Fibroblast of the aortic adventitia (primary cell): ENCODE results near the gene RXRA. TPM values are rescaled to one million over a fixed set of nuclear protein-coding genes. Genes with fewer than 3 reads are reported as not detected.

ENCODE experiments used
- DNase-seq: peaks from one replicate; pipeline ENCODE4 v3.0.0-alpha.2; 2010; ENCODE audit warnings: low read depth
- H3K4me3 ChIP-seq: 2 replicates; pipeline ENCODE4 v1.5.1; 2011; ENCODE audit warnings: low read depth, mild to moderate bottlenecking, control low read depth, low read length, moderate library complexity
- total RNA-seq: library from RNA; depleted of rRNA; stranded (reverse); fragments of >200 nt; gene quantifications from 2 replicates; pipeline ENCODE4 v1.2.3, GENCODE V29; 2012; ENCODE audit warnings: low replicate concordance
- TF ChIP-seq, protein P1 (sequence below): IDR thresholded peaks from 2 replicates; pipeline ENCODE4 v1.5.1; 2011; ENCODE audit warnings: mild to moderate bottlenecking, low read length, control low read depth, inconsistent platforms; ENCODE audit not compliant: insufficient read depth

Gene RXRA
- total RNA-seq, 1 donor = 20.9 TPM

GRCh38 chr9:134373269-134373668 is 47.0 kb downstream of the RXRA start:
- no peak for DNase-seq
- no peak overlapping the region for H3K4me3 ChIP-seq
- TF ChIP-seq, protein P1, sequence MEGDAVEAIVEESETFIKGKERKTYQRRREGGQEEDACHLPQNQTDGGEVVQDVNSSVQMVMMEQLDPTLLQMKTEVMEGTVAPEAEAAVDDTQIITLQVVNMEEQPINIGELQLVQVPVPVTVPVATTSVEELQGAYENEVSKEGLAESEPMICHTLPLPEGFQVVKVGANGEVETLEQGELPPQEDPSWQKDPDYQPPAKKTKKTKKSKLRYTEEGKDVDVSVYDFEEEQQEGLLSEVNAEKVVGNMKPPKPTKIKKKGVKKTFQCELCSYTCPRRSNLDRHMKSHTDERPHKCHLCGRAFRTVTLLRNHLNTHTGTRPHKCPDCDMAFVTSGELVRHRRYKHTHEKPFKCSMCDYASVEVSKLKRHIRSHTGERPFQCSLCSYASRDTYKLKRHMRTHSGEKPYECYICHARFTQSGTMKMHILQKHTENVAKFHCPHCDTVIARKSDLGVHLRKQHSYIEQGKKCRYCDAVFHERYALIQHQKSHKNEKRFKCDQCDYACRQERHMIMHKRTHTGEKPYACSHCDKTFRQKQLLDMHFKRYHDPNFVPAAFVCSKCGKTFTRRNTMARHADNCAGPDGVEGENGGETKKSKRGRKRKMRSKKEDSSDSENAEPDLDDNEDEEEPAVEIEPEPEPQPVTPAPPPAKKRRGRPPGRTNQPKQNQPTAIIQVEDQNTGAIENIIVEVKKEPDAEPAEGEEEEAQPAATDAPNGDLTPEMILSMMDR = no peak

- no peak for DNase-seq
- no peak overlapping the region for H3K4me3 ChIP-seq
- TF ChIP-seq, protein P1 = no peak
These were observed 47.7 kb downstream of the RXRA start for GRCh38 chr9:134373953-134374300.

GRCh38 chr9:134374301-134375010 is 48.2 kb downstream of the RXRA start:
- no peak overlapping the region for H3K4me3 ChIP-seq
- TF ChIP-seq, protein P1 = no peak
- no peak for DNase-seq

- H3K4me3 ChIP-seq = no peak overlapping the region
- DNase-seq = peak; percentile 14
- TF ChIP-seq, protein P1 = no peak
These were observed 48.7 kb downstream of the RXRA start for GRCh38 chr9:134375011-134375390.

DNA sequence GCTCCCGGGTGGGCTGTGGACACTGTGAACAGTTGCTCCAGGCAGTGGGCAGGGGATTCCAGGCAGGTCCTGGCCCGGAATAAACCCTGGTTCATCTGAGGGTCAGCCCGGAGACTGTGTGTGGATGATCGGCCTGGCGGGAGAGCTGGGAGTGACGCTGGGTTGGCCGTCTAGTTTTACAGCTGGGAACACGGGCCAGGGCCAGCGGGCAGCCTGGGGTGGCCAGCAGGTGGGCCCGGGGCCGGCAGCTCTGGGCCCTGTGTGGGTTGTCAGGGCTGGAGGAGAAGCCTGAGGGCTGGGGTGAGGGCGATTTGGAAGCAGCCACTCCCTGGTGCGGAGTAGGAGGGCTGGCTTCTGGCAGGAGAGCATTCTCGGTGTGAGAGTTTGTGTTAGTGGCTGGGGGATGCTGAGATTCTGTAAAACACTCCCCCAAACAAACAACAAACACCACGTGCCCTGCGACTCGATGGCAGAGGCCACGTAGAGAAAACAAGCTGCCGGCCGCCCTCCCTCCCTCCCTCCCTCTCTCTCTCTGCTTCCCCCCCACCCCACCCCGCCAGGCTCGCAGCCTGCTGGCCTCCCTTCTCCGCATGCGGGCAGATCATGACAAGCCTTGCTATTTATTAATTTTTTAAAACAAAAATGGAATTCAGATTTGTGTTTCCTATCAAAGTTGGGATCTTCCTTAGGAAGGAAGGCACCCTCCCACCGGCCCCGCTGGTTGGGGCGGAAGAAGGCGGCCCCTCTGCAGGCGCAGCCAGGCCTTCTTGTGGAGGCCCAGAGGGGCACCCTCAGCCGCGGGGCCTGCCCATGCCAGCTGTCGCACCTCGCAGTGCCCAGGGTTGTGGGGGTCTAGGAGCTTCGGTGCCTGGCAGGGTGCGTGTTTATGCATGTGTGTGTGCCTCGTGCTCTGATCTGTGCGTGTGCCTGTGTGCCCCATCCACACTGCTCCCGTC is 49.5 kb downstream of the RXRA start:
- H3K4me3 ChIP-seq = no peak overlapping the region
- TF ChIP-seq, protein P1 = no peak
- DNase-seq = peak; percentile 41

DNA sequence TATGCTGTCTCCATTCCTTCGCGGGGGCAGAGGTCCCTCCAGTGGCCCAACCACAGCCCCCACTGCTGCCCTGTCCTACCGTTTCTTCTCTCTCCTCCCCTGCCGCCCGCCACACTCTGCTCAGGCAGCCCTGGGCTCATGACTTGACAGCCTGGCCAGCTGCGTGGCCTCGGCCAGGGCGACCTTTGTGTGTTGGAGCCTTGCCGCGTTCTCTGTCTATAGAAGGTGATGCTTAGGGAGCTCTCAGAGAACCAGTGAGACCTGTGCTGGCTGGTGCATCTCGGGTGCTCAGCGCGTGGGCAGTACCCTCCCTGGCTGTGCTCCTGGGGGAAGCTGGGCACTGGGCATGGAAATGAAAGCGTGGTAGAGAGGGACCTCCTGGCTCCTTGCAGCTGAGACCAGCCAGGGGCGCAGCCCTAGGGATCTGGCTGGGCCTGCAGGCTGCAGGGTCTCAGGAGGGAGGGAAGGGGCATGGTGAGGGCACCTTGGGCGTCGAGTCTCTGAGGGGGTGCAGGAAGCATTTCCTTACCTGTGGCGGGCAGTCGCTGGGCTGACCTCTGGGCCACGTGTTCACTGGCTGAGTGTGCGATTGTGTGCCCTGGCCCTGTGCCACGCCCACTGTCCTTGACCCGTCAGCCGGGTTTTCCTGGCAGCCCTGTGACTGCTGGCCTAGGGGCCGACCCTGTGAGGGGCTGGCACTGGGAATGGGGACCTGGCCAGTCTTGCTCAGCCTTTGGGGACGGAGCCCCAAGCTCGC is 50.3 kb downstream of the RXRA start:
- TF ChIP-seq, protein P1 = no peak

More for the DNA sequence above, 50.3 kb downstream of the RXRA start:
- no peak overlapping the region for H3K4me3 ChIP-seq
- DNase-seq = no peak
